Spleen (tissue), 11 donors: ENCODE measurements around the gene PLCB3. TPM values are rescaled to one million over a fixed set of nuclear protein-coding genes. Genes with fewer than 3 reads are reported as not detected.

Experiments
- DNase-seq: peaks from one replicate; pipeline ENCODE4 v3.0.0-alpha.2; 2020
- H3K27ac ChIP-seq, 8 donors: fragments of 200-600 bp; sonication (generic) in 7 of 8; 1 replicate in 4 of 8; 2 replicates in 4 of 8; pipeline versions ENCODE4 v1.5.0 to v1.8.0; 2016 to 2021; ENCODE audit warnings: inconsistent platforms in 4 of 8, mild to moderate bottlenecking in 4 of 8, moderate library complexity in 1 of 8
- H3K27me3 ChIP-seq, 7 donors: fragments of 200-600 bp; sonication (generic) in 6 of 7; replicated peaks in 1 of 7; 1 replicate in 4 of 7; 2 replicates in 3 of 7; pipeline versions ENCODE4 v1.5.0 to v1.8.0; 2016 to 2021; ENCODE audit warnings: inconsistent platforms in 3 of 7, mild to moderate bottlenecking in 1 of 7
- H3K36me3 ChIP-seq, 6 donors: fragments of 200-600 bp; sonication (generic) in 5 of 6; 1 replicate in 4 of 6; 2 replicates in 2 of 6; pipeline versions ENCODE4 v1.5.0 to v1.8.0; 2016 to 2021; ENCODE audit warnings: inconsistent platforms in 2 of 6
- H3K4me1 ChIP-seq, 6 donors: fragments of 200-600 bp; sonication (generic) in 5 of 6; 1 replicate in 3 of 6; 2 replicates in 3 of 6; pipeline versions ENCODE4 v1.5.0 to v1.8.0; 2016 to 2021; ENCODE audit warnings: inconsistent platforms in 3 of 6
- H3K4me3 ChIP-seq, 8 donors: fragments of 200-600 bp; sonication (generic) in 7 of 8; 1 replicate in 4 of 8; 2 replicates in 4 of 8; pipeline versions ENCODE4 v1.5.0 to v1.8.0; 2016 to 2021; ENCODE audit warnings: inconsistent platforms in 4 of 8, mild to moderate bottlenecking in 4 of 8, moderate library complexity in 2 of 8
- H3K9me3 ChIP-seq, 8 donors: fragments of 200-600 bp; sonication (generic) in 7 of 8; 1 replicate in 4 of 8; 2 replicates in 4 of 8; pipeline versions ENCODE4 v1.5.0 to v1.8.0; 2016 to 2021; ENCODE audit warnings: inconsistent platforms in 4 of 8
- CTCF ChIP-seq, 11 experiments: fragments of 200-600 bp in 7 of 11; fragments of 450-650 bp in 4 of 11; sonication (generic) in 4 of 11; IDR thresholded peaks in 8 of 11; conservative IDR thresholded peaks in 3 of 11; 1 replicate in 7 of 11; 2 replicates in 4 of 11; pipeline versions ENCODE4 v1.4.0 to v1.8.0; 2016 to 2021; ENCODE audit warnings: antibody characterized with exemption in 11 of 11, inconsistent platforms in 4 of 11, mild to moderate bottlenecking in 1 of 11
- POLR2A ChIP-seq, 3 donors: fragments of 450-650 bp; IDR thresholded peaks; one replicate each; pipeline ENCODE4 v1.5.1; 2017; ENCODE audit warnings: antibody characterized with exemption in 3 of 3, mild to moderate bottlenecking in 1 of 3
- POLR2AphosphoS5 ChIP-seq, 3 donors: sonication (generic); formaldehyde crosslinking; IDR thresholded peaks; one replicate each; pipeline ENCODE4 v1.5.1; 2017; ENCODE audit warnings: antibody characterized with exemption in 3 of 3
- WGBS, 5 donors: extraction: QIAGEN DNeasy Blood & Tissue Kit in 3 of 5; methylation state at CpG; one replicate each; pipeline versions ENCODE4 v1.1.5 to v1.1.7; 2013 to 2018; 5-methylcytosine and 5-hydroxymethylcytosine counted together
- intact Hi-C: fragments of 100-400 bp; cut with DNase I; formaldehyde crosslinking; loops from one replicate; pipeline ENCODE4 v1.15.0; 2023; ENCODE audit warnings: low total_unique reads
- polyA plus RNA-seq, 3 donors: library from polyadenylated mRNA; stranded (reverse); fragments of 200-250 nt; gene quantifications; one replicate each; pipeline ENCODE4 v1.2.1, GENCODE V29; 2013
- total RNA-seq, 7 donors: library from RNA; depleted of rRNA in 3 of 7; stranded (reverse); fragments of >200 nt in 3 of 7; fragmentation: NEBNext Ultra II Directional in 4 of 7; extraction: Animal tissue kit (Norgen Biotek cat#: 25700) in 4 of 7; gene quantifications; one replicate each; pipeline versions ENCODE4 v1.1.0 to v1.2.1, GENCODE V29; 2016 to 2021
- donor health status: healthy with polysubstance abuse.
- donor health status: DM: no; HTN: no; CAD: no; lungs with moderate emphysema.
- donor health status: DM: no; HTN: no; CAD: no.
- donor health status: Bipolar disorder and iron deficiency.
- donor health status: healthy.
- donor health status: DM: no; HTN: no; CAD: no.
- donor health status: DM: yes; HTN: yes; CAD: no.

Gene PLCB3
- total and polyA plus RNA-seq, 10 donors: 3.8 to 28.3 (median 21.1) TPM

- intact Hi-C loops: no loop called here
- no peaks in the 10 kb centered on the region for H3K27me3 ChIP-seq
- H3K36me3 ChIP-seq: peaks cover 0 to 33% (median 18%) of the 10 kb centered on the region in 6 donors
- no peak for TF ChIP-seq CTCF (IDR thresholded peaks at IDR 0.05 in 8 of 11, conservative IDR thresholded peaks at IDR 0.05 in 3 of 11)
- no peak for TF ChIP-seq POLR2AphosphoS5 (IDR thresholded peaks at IDR 0.05)
- peak overlapping the region in 1 of 8 donors; percentile 35 for H3K4me3 ChIP-seq
- H3K9me3 ChIP-seq: no peaks in the 10 kb centered on the region
- peak overlapping the region in 7 of 8 donors; percentile 95 to 100 (median 99) for H3K27ac ChIP-seq
- DNase-seq: no peak
- WGBS, 5 donors: 70 to 88% (median 82%) methylated on average over 12 of the region's 12 CpGs
- H3K4me1 ChIP-seq: peaks cover 27 to 85% (median 64%) of the 10 kb centered on the region in 6 donors
Observed at GRCh38 chr11:64237484-64237951, 13.8 kb upstream of the PLCB3 start.

GRCh38 chr11:64238076-64238475, 13.3 kb upstream of the PLCB3 start:
- H3K4me1 ChIP-seq: peaks cover 25 to 85% (median 66%) of the 10 kb centered on the region in 6 donors
- 75 to 90% (median 82%) methylated on average over 7 to 9 of the region's 9 CpGs for WGBS, 5 donors
- intact Hi-C loops: no loop called here
- H3K9me3 ChIP-seq: no peaks in the 10 kb centered on the region
- no peaks in the 10 kb centered on the region for H3K27me3 ChIP-seq
- DNase-seq: peak; percentile 82
- peak overlapping the region in 7 of 8 donors; percentile 95 to 100 (median 99) for H3K27ac ChIP-seq
- H3K36me3 ChIP-seq: peaks cover 0 to 37% (median 19%) of the 10 kb centered on the region in 6 donors
- H3K4me3 ChIP-seq: peak overlapping the region in 1 of 8 donors; percentile 35
- TF ChIP-seq CTCF (IDR thresholded peaks at IDR 0.05 in 8 of 11, conservative IDR thresholded peaks at IDR 0.05 in 3 of 11): no peak
- TF ChIP-seq POLR2A (IDR thresholded peaks at IDR 0.05): no peak
- TF ChIP-seq POLR2AphosphoS5 (IDR thresholded peaks at IDR 0.05): peak in 2 of 3 donors; percentile 40 to 47

GRCh38 chr11:64238999-64239398, 12.3 kb upstream of the PLCB3 start:
- intact Hi-C loops: no loop called here
- TF ChIP-seq CTCF (IDR thresholded peaks at IDR 0.05 in 8 of 11, conservative IDR thresholded peaks at IDR 0.05 in 3 of 11) (no peak), POLR2AphosphoS5 (IDR thresholded peaks at IDR 0.05) (peak in 1 of 3 donors; percentile 61), POLR2A (IDR thresholded peaks at IDR 0.05) (no peak)
- no peak for DNase-seq
- H3K27me3 ChIP-seq: no peaks in the 10 kb centered on the region
- peak overlapping the region in 1 of 8 donors; percentile 35 for H3K4me3 ChIP-seq
- H3K36me3 ChIP-seq: peaks cover 0 to 46% (median 26%) of the 10 kb centered on the region in 6 donors
- peaks cover 19 to 85% (median 65%) of the 10 kb centered on the region in 6 donors for H3K4me1 ChIP-seq
- peak overlapping the region; percentile 43 to 100 (median 98) for H3K27ac ChIP-seq
- 47 to 79% (median 66%) methylated on average over 5 of the region's 5 CpGs for WGBS, 5 donors
- H3K9me3 ChIP-seq: no peaks in the 10 kb centered on the region

- Histone ChIP-seq H3K36me3 (peaks cover 0 to 54% (median 28%) of the 10 kb centered on the region in 6 donors), H3K4me3 (peak overlapping the region in 5 of 8 donors; percentile 83 to 99 (median 94)), H3K27me3 (no peaks in the 10 kb centered on the region), H3K9me3 (no peaks in the 10 kb centered on the region), H3K27ac (peak overlapping the region; percentile 86 to 100 (median 98)), H3K4me1 (peaks cover 20 to 90% (median 67%) of the 10 kb centered on the region in 6 donors)
- intact Hi-C loops: no loop called here
- no peak for DNase-seq
- TF ChIP-seq POLR2AphosphoS5 (IDR thresholded peaks at IDR 0.05): peak in 2 of 3 donors; percentile 15 to 62
- TF ChIP-seq CTCF (IDR thresholded peaks at IDR 0.05 in 8 of 11, conservative IDR thresholded peaks at IDR 0.05 in 3 of 11): no peak
- WGBS, 5 donors: 56 to 72% (median 59%) methylated on average over 11 of the region's 11 CpGs
Observed at GRCh38 chr11:64239662-64240434, 11.5 kb upstream of the PLCB3 start.
